Liver (tissue), 9 donors: Measurements from ENCODE around the gene OSMR. TPM values are rescaled to one million over a fixed set of nuclear protein-coding genes. Genes with fewer than 3 reads are reported as not detected.

Experiments
- DNase-seq: peaks from one replicate; pipeline ENCODE4 v3.0.0-alpha.2; 2017; ENCODE audit warnings: low spot score
- H3K27ac ChIP-seq, 2 donors: one replicate each; pipeline ENCODE4 v1.7.0; 2013; ENCODE audit warnings: inconsistent platforms in 2 of 2, low read length in 2 of 2, control low read depth in 1 of 2, low read depth in 1 of 2, mild to moderate bottlenecking in 1 of 2
- H3K27me3 ChIP-seq, 4 donors: one replicate each; pipeline versions ENCODE4 v1.6.1 to v1.7.0; 2013; ENCODE audit warnings: low read length in 3 of 4, inconsistent platforms in 1 of 4, mild to moderate bottlenecking in 1 of 4, moderate library complexity in 1 of 4; ENCODE audit not compliant: control insufficient read depth in 4 of 4, insufficient read depth in 4 of 4
- H3K36me3 ChIP-seq, 4 donors: one replicate each; pipeline versions ENCODE4 v1.6.1 to v1.7.0; 2013; ENCODE audit warnings: low read length in 3 of 4, mild to moderate bottlenecking in 3 of 4, low read depth in 1 of 4, moderate library complexity in 1 of 4; ENCODE audit not compliant: control insufficient read depth in 4 of 4, insufficient read depth in 3 of 4
- H3K4me1 ChIP-seq, 4 donors: one replicate each; pipeline versions ENCODE4 v1.6.1 to v1.7.0; 2013; ENCODE audit warnings: low read length in 3 of 4, mild to moderate bottlenecking in 3 of 4, moderate library complexity in 1 of 4; ENCODE audit not compliant: control insufficient read depth in 4 of 4, insufficient read depth in 4 of 4
- H3K4me3 ChIP-seq, 3 donors: one replicate each; pipeline versions ENCODE4 v1.6.1 to v1.7.0; 2013; ENCODE audit warnings: low read length in 3 of 3, control low read depth in 1 of 3, low read depth in 1 of 3, mild to moderate bottlenecking in 1 of 3
- H3K9ac ChIP-seq, 2 donors: one replicate each; pipeline ENCODE4 v1.7.0; 2013; ENCODE audit warnings: low read length in 2 of 2, mild to moderate bottlenecking in 2 of 2, moderate library complexity in 2 of 2, control low read depth in 1 of 2, low read depth in 1 of 2
- H3K9me3 ChIP-seq, 4 donors: one replicate each; pipeline versions ENCODE4 v1.6.1 to v1.7.0; 2013; ENCODE audit warnings: low read length in 3 of 4; ENCODE audit not compliant: control insufficient read depth in 4 of 4
- EGR1 ChIP-seq, 2 donors: IDR thresholded peaks; 2 replicates each; pipeline ENCODE4 v1.6.1; 2016 to 2018; ENCODE audit warnings: antibody characterized with exemption in 2 of 2, low read depth in 2 of 2
- FOXA1 ChIP-seq: IDR thresholded peaks from 2 replicates; pipeline ENCODE4 v1.6.1; 2016; ENCODE audit warnings: antibody characterized with exemption
- FOXA2 ChIP-seq: IDR thresholded peaks from 2 replicates; pipeline ENCODE4 v1.6.1; 2016; ENCODE audit warnings: antibody characterized with exemption
- GABPA ChIP-seq, 2 donors: IDR thresholded peaks in 1 of 2; conservative IDR thresholded peaks in 1 of 2; 2 replicates each; pipeline ENCODE4 v1.6.1; 2016; ENCODE audit warnings: antibody characterized with exemption in 2 of 2, mild to moderate bottlenecking in 1 of 2, moderate library complexity in 1 of 2
- HNF4A ChIP-seq, 2 donors: conservative IDR thresholded peaks; 2 replicates each; pipeline ENCODE4 v1.6.1; 2016; ENCODE audit warnings: antibody characterized with exemption in 2 of 2, mild to moderate bottlenecking in 2 of 2
- HNF4G ChIP-seq: IDR thresholded peaks from 2 replicates; pipeline ENCODE4 v1.6.1; 2016; ENCODE audit warnings: antibody characterized with exemption
- JUND ChIP-seq, 2 donors: IDR thresholded peaks; 2 replicates each; pipeline ENCODE4 v1.6.1; 2016; ENCODE audit warnings: antibody characterized with exemption in 2 of 2
- NR2F2 ChIP-seq: IDR thresholded peaks from 2 replicates; pipeline ENCODE4 v1.6.1; 2016; ENCODE audit warnings: antibody characterized with exemption
- RAD21 ChIP-seq, 2 donors: IDR thresholded peaks; 2 replicates each; pipeline ENCODE4 v1.6.1; 2016; ENCODE audit warnings: antibody characterized with exemption in 2 of 2, mild to moderate bottlenecking in 2 of 2
- SP1 ChIP-seq: IDR thresholded peaks from 2 replicates; pipeline ENCODE4 v1.6.1; 2018; ENCODE audit warnings: antibody characterized with exemption, mild to moderate bottlenecking
- TAF1 ChIP-seq: conservative IDR thresholded peaks from 2 replicates; pipeline ENCODE4 v1.6.1; 2016; ENCODE audit warnings: antibody characterized with exemption, mild to moderate bottlenecking
- YY1 ChIP-seq: IDR thresholded peaks from 2 replicates; pipeline ENCODE4 v1.6.1; 2016; ENCODE audit warnings: antibody characterized with exemption, mild to moderate bottlenecking
- WGBS: extraction: QIAGEN DNeasy Blood & Tissue Kit; methylation state at CpG from one replicate; pipeline ENCODE4 v1.1.7; 2013; 5-methylcytosine and 5-hydroxymethylcytosine counted together
- polyA plus RNA-seq, 2 donors: library from polyadenylated mRNA; stranded (reverse) in 1 of 2; unstranded in 1 of 2; fragments of 200-250 nt in 1 of 2; fragments of >200 nt in 1 of 2; fragmentation: Nextera tagmentation in 1 of 2; extraction: Ambion mirVana in 1 of 2; gene quantifications; one replicate each; pipeline versions ENCODE4 v1.2.1 to v1.2.3, GENCODE V29; 2013 to 2015
- total RNA-seq, 2 donors: library from RNA; depleted of rRNA; stranded (reverse); fragments of >200 nt; gene quantifications; one replicate each; pipeline ENCODE4 v1.2.3, GENCODE V29; 2014
- TF ChIP-seq, protein P1 (sequence below): IDR thresholded peaks from 2 replicates; pipeline ENCODE4 v1.6.1; 2016; ENCODE audit warnings: antibody characterized with exemption
- TF ChIP-seq, protein P2 (sequence below): fragments of 150-350 bp; IDR thresholded peaks from 2 replicates; pipeline ENCODE4 v1.5.1; 2017; ENCODE audit warnings: improper control_type of control experiment, low read depth, low read length; ENCODE audit not compliant: missing input control
- TF ChIP-seq, protein P3 (sequence below): IDR thresholded peaks from 2 replicates; pipeline ENCODE4 v1.6.1; 2016; ENCODE audit warnings: antibody characterized with exemption, mild to moderate bottlenecking
- TF ChIP-seq, protein P4 (sequence below): IDR thresholded peaks from 2 replicates; pipeline ENCODE4 v1.6.1; 2016; ENCODE audit warnings: antibody characterized with exemption
- donor health status: healthy.
- donor health status: healthy.
- donor health status: healthy.
- donor health status: healthy.
- donor health status: healthy.

The OSMR gene
- total and polyA plus RNA-seq, 4 donors: 4.3 to 34.5 (median 11.7) TPM

DNA sequence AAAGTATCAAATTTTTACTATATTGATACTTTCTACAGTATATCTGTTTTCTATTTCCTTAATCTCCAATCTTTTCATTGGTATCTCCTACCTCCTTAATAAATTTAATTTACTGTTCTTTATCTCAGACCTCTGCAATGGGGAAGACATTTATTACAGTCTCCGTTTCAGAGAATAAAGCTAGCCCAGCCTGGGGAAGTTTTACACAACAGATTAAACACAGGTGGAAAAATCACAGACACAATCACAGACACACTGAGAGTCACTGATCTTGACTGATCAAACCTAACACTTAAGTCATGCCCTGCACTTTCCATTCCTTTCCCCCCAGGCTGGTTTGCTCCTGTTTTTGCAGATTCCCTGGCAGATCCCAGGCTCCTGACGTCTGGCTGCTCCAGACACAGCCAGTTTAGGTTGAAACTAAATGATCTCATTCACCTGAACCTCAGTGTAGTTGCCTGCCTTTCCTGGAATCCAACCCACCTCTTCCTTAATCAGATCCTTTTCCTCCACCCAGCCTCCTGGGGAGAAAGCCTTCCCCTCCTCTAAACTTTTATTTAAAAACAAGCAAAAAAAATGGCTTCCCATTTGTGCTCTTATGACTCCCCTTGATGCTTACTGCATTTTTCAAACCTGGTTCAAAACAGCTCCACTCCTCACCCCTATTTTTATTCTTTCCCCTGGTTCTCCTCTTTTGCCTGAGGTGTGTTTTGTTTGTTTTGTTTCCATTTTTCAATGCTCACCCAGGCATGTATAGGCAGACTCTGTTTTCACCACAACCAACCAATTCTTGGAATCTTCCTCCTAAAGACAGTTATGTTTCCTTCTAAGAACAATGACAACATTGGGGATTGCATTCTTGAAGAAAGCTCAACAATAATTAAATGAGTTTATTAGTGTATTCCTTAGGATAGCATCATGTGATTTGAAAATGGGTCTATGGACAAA lies 29.5 kb upstream of the OSMR start:
- Histone ChIP-seq H3K36me3 (no peaks in the 10 kb centered on the region), H3K4me1 (no peaks in the 10 kb centered on the region), H3K9me3 (no peaks in the 10 kb centered on the region), H3K9ac (no peak overlapping the region), H3K27me3 (peaks cover 0 to 3% (median 0%) of the 10 kb centered on the region in 4 donors), H3K27ac (no peak overlapping the region), H3K4me3 (no peak overlapping the region)
- 76% methylated on average over 2 of the region's 2 CpGs for WGBS
- TF ChIP-seq NR2F2 (no peak), HNF4G (no peak), SP1 (no peak), HNF4A (conservative IDR thresholded peaks at IDR 0.05) (no peak), GABPA (IDR thresholded peaks at IDR 0.05 in 1 of 2, conservative IDR thresholded peaks at IDR 0.05 in 1 of 2) (no peak), FOXA2 (no peak), FOXA1 (no peak), EGR1 (IDR thresholded peaks at IDR 0.05; ENCODE audit: low read depth in 2 of 2) (no peak), RAD21 (IDR thresholded peaks at IDR 0.05) (no peak), TAF1 (no peak), YY1 (no peak), JUND (IDR thresholded peaks at IDR 0.05) (no peak)
- TF ChIP-seq, protein P1, sequence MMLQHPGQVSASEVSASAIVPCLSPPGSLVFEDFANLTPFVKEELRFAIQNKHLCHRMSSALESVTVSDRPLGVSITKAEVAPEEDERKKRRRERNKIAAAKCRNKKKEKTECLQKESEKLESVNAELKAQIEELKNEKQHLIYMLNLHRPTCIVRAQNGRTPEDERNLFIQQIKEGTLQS: no peak
- TF ChIP-seq, protein P2, sequence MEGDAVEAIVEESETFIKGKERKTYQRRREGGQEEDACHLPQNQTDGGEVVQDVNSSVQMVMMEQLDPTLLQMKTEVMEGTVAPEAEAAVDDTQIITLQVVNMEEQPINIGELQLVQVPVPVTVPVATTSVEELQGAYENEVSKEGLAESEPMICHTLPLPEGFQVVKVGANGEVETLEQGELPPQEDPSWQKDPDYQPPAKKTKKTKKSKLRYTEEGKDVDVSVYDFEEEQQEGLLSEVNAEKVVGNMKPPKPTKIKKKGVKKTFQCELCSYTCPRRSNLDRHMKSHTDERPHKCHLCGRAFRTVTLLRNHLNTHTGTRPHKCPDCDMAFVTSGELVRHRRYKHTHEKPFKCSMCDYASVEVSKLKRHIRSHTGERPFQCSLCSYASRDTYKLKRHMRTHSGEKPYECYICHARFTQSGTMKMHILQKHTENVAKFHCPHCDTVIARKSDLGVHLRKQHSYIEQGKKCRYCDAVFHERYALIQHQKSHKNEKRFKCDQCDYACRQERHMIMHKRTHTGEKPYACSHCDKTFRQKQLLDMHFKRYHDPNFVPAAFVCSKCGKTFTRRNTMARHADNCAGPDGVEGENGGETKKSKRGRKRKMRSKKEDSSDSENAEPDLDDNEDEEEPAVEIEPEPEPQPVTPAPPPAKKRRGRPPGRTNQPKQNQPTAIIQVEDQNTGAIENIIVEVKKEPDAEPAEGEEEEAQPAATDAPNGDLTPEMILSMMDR: no peak
- TF ChIP-seq, protein P3, sequence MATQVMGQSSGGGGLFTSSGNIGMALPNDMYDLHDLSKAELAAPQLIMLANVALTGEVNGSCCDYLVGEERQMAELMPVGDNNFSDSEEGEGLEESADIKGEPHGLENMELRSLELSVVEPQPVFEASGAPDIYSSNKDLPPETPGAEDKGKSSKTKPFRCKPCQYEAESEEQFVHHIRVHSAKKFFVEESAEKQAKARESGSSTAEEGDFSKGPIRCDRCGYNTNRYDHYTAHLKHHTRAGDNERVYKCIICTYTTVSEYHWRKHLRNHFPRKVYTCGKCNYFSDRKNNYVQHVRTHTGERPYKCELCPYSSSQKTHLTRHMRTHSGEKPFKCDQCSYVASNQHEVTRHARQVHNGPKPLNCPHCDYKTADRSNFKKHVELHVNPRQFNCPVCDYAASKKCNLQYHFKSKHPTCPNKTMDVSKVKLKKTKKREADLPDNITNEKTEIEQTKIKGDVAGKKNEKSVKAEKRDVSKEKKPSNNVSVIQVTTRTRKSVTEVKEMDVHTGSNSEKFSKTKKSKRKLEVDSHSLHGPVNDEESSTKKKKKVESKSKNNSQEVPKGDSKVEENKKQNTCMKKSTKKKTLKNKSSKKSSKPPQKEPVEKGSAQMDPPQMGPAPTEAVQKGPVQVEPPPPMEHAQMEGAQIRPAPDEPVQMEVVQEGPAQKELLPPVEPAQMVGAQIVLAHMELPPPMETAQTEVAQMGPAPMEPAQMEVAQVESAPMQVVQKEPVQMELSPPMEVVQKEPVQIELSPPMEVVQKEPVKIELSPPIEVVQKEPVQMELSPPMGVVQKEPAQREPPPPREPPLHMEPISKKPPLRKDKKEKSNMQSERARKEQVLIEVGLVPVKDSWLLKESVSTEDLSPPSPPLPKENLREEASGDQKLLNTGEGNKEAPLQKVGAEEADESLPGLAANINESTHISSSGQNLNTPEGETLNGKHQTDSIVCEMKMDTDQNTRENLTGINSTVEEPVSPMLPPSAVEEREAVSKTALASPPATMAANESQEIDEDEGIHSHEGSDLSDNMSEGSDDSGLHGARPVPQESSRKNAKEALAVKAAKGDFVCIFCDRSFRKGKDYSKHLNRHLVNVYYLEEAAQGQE: no peak
- TF ChIP-seq, protein P4, sequence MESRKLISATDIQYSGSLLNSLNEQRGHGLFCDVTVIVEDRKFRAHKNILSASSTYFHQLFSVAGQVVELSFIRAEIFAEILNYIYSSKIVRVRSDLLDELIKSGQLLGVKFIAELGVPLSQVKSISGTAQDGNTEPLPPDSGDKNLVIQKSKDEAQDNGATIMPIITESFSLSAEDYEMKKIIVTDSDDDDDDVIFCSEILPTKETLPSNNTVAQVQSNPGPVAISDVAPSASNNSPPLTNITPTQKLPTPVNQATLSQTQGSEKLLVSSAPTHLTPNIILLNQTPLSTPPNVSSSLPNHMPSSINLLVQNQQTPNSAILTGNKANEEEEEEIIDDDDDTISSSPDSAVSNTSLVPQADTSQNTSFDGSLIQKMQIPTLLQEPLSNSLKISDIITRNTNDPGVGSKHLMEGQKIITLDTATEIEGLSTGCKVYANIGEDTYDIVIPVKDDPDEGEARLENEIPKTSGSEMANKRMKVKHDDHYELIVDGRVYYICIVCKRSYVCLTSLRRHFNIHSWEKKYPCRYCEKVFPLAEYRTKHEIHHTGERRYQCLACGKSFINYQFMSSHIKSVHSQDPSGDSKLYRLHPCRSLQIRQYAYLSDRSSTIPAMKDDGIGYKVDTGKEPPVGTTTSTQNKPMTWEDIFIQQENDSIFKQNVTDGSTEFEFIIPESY: no peak
- DNase-seq: no peak
